SHP77 (cell line): ENCODE measurements around the gene OTP.

Source experiments
- DNase-seq, 2 experiments: peaks; one replicate each; lab custom pipeline; 2025; lab: John Stamatoyannopoulos, UW

OTP gene

GRCh38 chr5:77640589-77641396, 2.3 kb upstream of the OTP start:
- DNase-seq: no peak

GRCh38 chr5:77638763-77639671, 504 bp upstream of the OTP start:
- DNase-seq: no peak

GRCh38 chr5:77637170-77637997, 1.1 kb downstream of the OTP start:
- DNase-seq: no peak

- DNase-seq: no peak
These were observed 1.8 kb downstream of the OTP start for GRCh38 chr5:77636641-77637169.

GRCh38 chr5:77635917-77636640, 2.4 kb downstream of the OTP start:
- DNase-seq: no peak

GRCh38 chr5:77635067-77635916, 3.2 kb downstream of the OTP start:
- no peak for DNase-seq

- no peak for DNase-seq
These were observed 4.8 kb downstream of the OTP start for GRCh38 chr5:77633709-77634108.

- DNase-seq: no peak
These were observed 5.3 kb downstream of the OTP start for GRCh38 chr5:77633207-77633675.

GRCh38 chr5:77632526-77633206, 5.8 kb downstream of the OTP start:
- no peak for DNase-seq

- peak; percentile 77 to 84 for DNase-seq
These were observed 8.3 kb downstream of the OTP start for GRCh38 chr5:77630114-77630680.

- DNase-seq: peak; percentile 18 to 23
These were observed 8.9 kb downstream of the OTP start for GRCh38 chr5:77629509-77630113.

- DNase-seq: peak in 1 of 2 experiments; percentile 22
These were observed 9.5 kb downstream of the OTP start for GRCh38 chr5:77628840-77629508.

GRCh38 chr5:77627869-77628674, 10.4 kb downstream of the OTP start:
- no peak for DNase-seq

- no peak for DNase-seq
These were observed 15.2 kb downstream of the OTP start for GRCh38 chr5:77623203-77623740.

GRCh38 chr5:77621440-77621839, 17.1 kb downstream of the OTP start:
- no peak for DNase-seq

GRCh38 chr5:77620405-77620804, 18.1 kb downstream of the OTP start:
- DNase-seq: peak in 1 of 2 experiments; percentile 7

- DNase-seq: no peak
These were observed 21.6 kb downstream of the OTP start for GRCh38 chr5:77616920-77617319.
